ENCODE data around the gene CRX. TPM values are rescaled to one million over a fixed set of nuclear protein-coding genes. Genes with fewer than 3 reads are reported as not detected.
A peak's percentile ranks its signal among the peaks of the same experiment; 100 is the strongest.

CRX gene
- total RNA-seq, 1 donor from 2014 or later = not detected

GRCh38 chr19:47891622-47891922 lies 69.8 kb downstream of the CRX start:
- DNase-seq (ENCODE audit: low spot score in 2 of 2, unreplicated experiment in 2 of 2) = no peak
- no peak overlapping the region for H3K4me3 Mint-ChIP-seq
- H3K4me1 Mint-ChIP-seq = peaks cover 17% of the 10 kb centered on the region
- TF ChIP-seq CTCF (IDR thresholded peaks at IDR 0.05; ENCODE audit: unreplicated experiment) = no peak
- H3K9me3 Mint-ChIP-seq = peaks cover 13% of the 10 kb centered on the region
- no peaks in the 10 kb centered on the region for H3K27me3 Mint-ChIP-seq (ENCODE audit: low read depth)
- H3K27ac Mint-ChIP-seq = peak overlapping the region; percentile 92
- H3K36me3 Mint-ChIP-seq = peaks cover 2% of the 10 kb centered on the region

GRCh38 chr19:47891923-47892666 lies 70.4 kb downstream of the CRX start:
- Mint-ChIP-seq H3K36me3 (peaks cover 2% of the 10 kb centered on the region), H3K9me3 (peaks cover 13% of the 10 kb centered on the region), H3K27me3 (ENCODE audit: low read depth) (no peaks in the 10 kb centered on the region), H3K4me3 (no peak overlapping the region), H3K27ac (peak overlapping the region; percentile 92), H3K4me1 (peaks cover 17% of the 10 kb centered on the region)
- no peak for TF ChIP-seq CTCF (IDR thresholded peaks at IDR 0.05; ENCODE audit: unreplicated experiment)
- DNase-seq (ENCODE audit: low spot score in 2 of 2, unreplicated experiment in 2 of 2) = peak in 1 of 2 experiments; percentile 40

Other genes with a start within 250 kb of the CRX start
- 0.13 to 0.81 TPM (median 0.18 TPM) in 3 replicates for gene ZNF541, start 248.8 kb upstream of the CRX start, total RNA-seq
- gene BICRA, start 212.8 kb upstream of the CRX start, total RNA-seq = 35.6 to 38.5 TPM (median 36.9 TPM) in 3 replicates
- gene EHD2, start 108.5 kb upstream of the CRX start, total RNA-seq = 38.7 to 39.2 TPM (median 38.8 TPM) in 3 replicates
- 290 to 313 TPM (median 310 TPM) in 3 replicates for gene NOP53, start 76.4 kb upstream of the CRX start, total RNA-seq
- gene SELENOW, start 43.2 kb upstream of the CRX start, total RNA-seq = 113 to 127 TPM (median 117 TPM) in 3 replicates
- gene TPRX1, start 17.4 kb upstream of the CRX start, total RNA-seq = not detected in 3 replicates
- gene TPRX2, start 37.3 kb downstream of the CRX start, total RNA-seq = not detected in 3 replicates
- 0.13 TPM in 1 of 3 replicates, not detected in the others for gene SULT2A1, start 64.4 kb downstream of the CRX start, total RNA-seq
- not detected in 3 replicates for gene BSPH1, start 170.2 kb downstream of the CRX start, total RNA-seq
- gene ELSPBP1, start 172.7 kb downstream of the CRX start, total RNA-seq = 1.0 TPM in 1 of 3 replicates, not detected in the others
- not detected in 3 replicates for gene CABP5, start 222.1 kb downstream of the CRX start, total RNA-seq

All from mesothelial cell of epicardium (in vitro differentiated cells).